Posterior vena cava (tissue), 2 donors: ENCODE measurements around the gene MMP14. TPM values are rescaled to one million over a fixed set of nuclear protein-coding genes. Genes with fewer than 3 reads are reported as not detected.

ENCODE experiments used
- DNase-seq: peaks from one replicate; pipeline ENCODE4 v3.0.0-alpha.2; 2020; ENCODE audit warnings: low spot score
- intact Hi-C, 2 donors: fragments of 100-400 bp; cut with DNase I; formaldehyde crosslinking; loops; one replicate each; pipeline versions ENCODE4 v1.14.1 to v1.14.2; 2022 to 2023
- total RNA-seq, 2 donors: library from RNA; stranded (reverse); fragmentation: NEBNext Ultra II Directional; extraction: Animal tissue kit (Norgen Biotek cat#: 25700); gene quantifications; one replicate each; pipeline ENCODE4 v1.2.1, GENCODE V29; 2021
- donor health status: DM: yes; HTN: yes; CAD: no.
- donor health status: DM: yes; HTN: yes; CAD: no.

MMP14 gene
- total RNA-seq, 2 donors from 2014 or later: 229 to 234 TPM

GRCh38 chr14:22890416-22890815 is 54.0 kb downstream of the MMP14 start:
- DNase-seq: no peak
- intact Hi-C loops: no loop called here

- intact Hi-C loops: no loop called here
- DNase-seq: no peak
Observed at GRCh38 chr14:22892488-22892887, 56.1 kb downstream of the MMP14 start.

- intact Hi-C loops: no loop called here
- no peak for DNase-seq
Observed at GRCh38 chr14:22893706-22894105, 57.3 kb downstream of the MMP14 start.

- intact Hi-C loops: no loop called here
- no peak for DNase-seq
Observed at GRCh38 chr14:22895402-22895801, 59.0 kb downstream of the MMP14 start.

- no peak for DNase-seq
- intact Hi-C loops: no loop called here
Observed at GRCh38 chr14:22896356-22896755, 60.0 kb downstream of the MMP14 start.

GRCh38 chr14:22896760-22897159 is 60.4 kb downstream of the MMP14 start:
- intact Hi-C loops: no loop called here
- DNase-seq: no peak

- no peak for DNase-seq
- intact Hi-C loops: no loop called here
Observed at GRCh38 chr14:22897357-22897756, 61.0 kb downstream of the MMP14 start.

Other genes with a start within 250 kb of the MMP14 start
- gene DAD1, start 247.4 kb upstream of the MMP14 start, total RNA-seq: 100 to 1,000 TPM; 160 to 182 TPM
- 10 to 100 TPM; 31.2 to 36.7 TPM for gene ABHD4, start 238.3 kb upstream of the MMP14 start, total RNA-seq
- gene OR6J1, start 192.2 kb upstream of the MMP14 start, total RNA-seq: not detected
- gene OXA1L, start 69.9 kb upstream of the MMP14 start, total RNA-seq: 10 to 100 TPM; 49.7 to 53.7 TPM
- gene SLC7A7, start 21.1 kb upstream of the MMP14 start, total RNA-seq: 10 to 100 TPM; 11.4 to 17.5 TPM
- 10 to 100 TPM; 58.5 to 58.9 TPM for gene MRPL52, start 6.7 kb upstream of the MMP14 start, total RNA-seq
- 100 to 1,000 TPM; 129 to 139 TPM for gene LRP10, start 35.2 kb downstream of the MMP14 start, total RNA-seq
- under 1 TPM; 0.23 to 0.43 TPM for gene REM2, start 46.6 kb downstream of the MMP14 start, total RNA-seq
- 10 to 100 TPM; 53.8 to 62.2 TPM for gene RBM23, start 82.6 kb downstream of the MMP14 start, total RNA-seq
- 10 to 100 TPM; 44.9 to 45.9 TPM for gene PRMT5, start 92.8 kb downstream of the MMP14 start, total RNA-seq
- 10 to 100 TPM; 18.0 to 29.2 TPM for gene HAUS4, start 120.5 kb downstream of the MMP14 start, total RNA-seq
- 1 to 10 TPM; 5.1 to 6.4 TPM for gene AJUBA, start 146.0 kb downstream of the MMP14 start, total RNA-seq
- 1 to 10 TPM; 3.8 to 5.7 TPM for gene C14orf93, start 173.6 kb downstream of the MMP14 start, total RNA-seq
- gene PSMB5, start 198.3 kb downstream of the MMP14 start, total RNA-seq: 10 to 100 TPM; 71.5 to 78.8 TPM
- gene PSMB11, start 205.6 kb downstream of the MMP14 start, total RNA-seq: not detected
- 1 to 10 TPM; 1.8 to 2.9 TPM for gene CDH24, start 220.9 kb downstream of the MMP14 start, total RNA-seq